Astrocyte (in vitro differentiated cells and primary cell): ENCODE measurements around the gene PRKCA. TPM values are rescaled to one million over a fixed set of nuclear protein-coding genes. Genes with fewer than 3 reads are reported as not detected.

Experiments used
- DNase-seq: peaks from one replicate; pipeline ENCODE4 v3.0.0-alpha.2; 2010; ENCODE audit warnings: low read depth
- FAIRE-seq: peaks from 2 replicates; lab custom pipeline; 2011; peaks lifted over from hg19 to GRCh38; lab: Jason Lieb, UNC
- H2AFZ ChIP-seq: 2 replicates; pipeline ENCODE4 v1.6.0; 2012; ENCODE audit warnings: low read depth, low read length, inconsistent platforms
- H3K27ac ChIP-seq: 2 replicates; pipeline ENCODE4 v1.5.1; 2011; ENCODE audit warnings: low read depth, low read length, inconsistent platforms
- H3K27me3 ChIP-seq: 2 replicates; pipeline ENCODE4 v1.6.0; 2011; ENCODE audit warnings: low read length, inconsistent platforms; ENCODE audit not compliant: insufficient read depth
- H3K36me3 ChIP-seq: 2 replicates; pipeline ENCODE4 v1.5.1; 2011; ENCODE audit warnings: low read length, inconsistent platforms; ENCODE audit not compliant: insufficient read depth
- H3K4me1 ChIP-seq: 2 replicates; pipeline ENCODE4 v1.5.1; 2011; ENCODE audit warnings: low read length, inconsistent platforms; ENCODE audit not compliant: insufficient read depth
- H3K4me2 ChIP-seq: 2 replicates; pipeline ENCODE4 v1.6.0; 2012; ENCODE audit warnings: low read length, inconsistent platforms
- H3K4me3 ChIP-seq: 2 replicates; pipeline ENCODE4 v1.5.1; 2011; ENCODE audit warnings: low read depth, mild to moderate bottlenecking, low read length, inconsistent platforms; ENCODE audit not compliant: insufficient read depth
- H3K79me2 ChIP-seq: 2 replicates; pipeline ENCODE4 v1.6.0; 2012; ENCODE audit warnings: mild to moderate bottlenecking, low read length, inconsistent platforms; ENCODE audit not compliant: insufficient read depth
- H3K9ac ChIP-seq: 2 replicates; pipeline ENCODE4 v1.6.0; 2012; ENCODE audit warnings: mild to moderate bottlenecking, low read length, inconsistent platforms
- H3K9me3 ChIP-seq: 2 replicates; pipeline ENCODE4 v1.5.1; 2012; ENCODE audit warnings: low read depth, mild to moderate bottlenecking, low read length, inconsistent platforms; ENCODE audit not compliant: insufficient read depth
- H4K20me1 ChIP-seq: 2 replicates; pipeline ENCODE4 v1.6.0; 2012; ENCODE audit warnings: low read length, inconsistent platforms; ENCODE audit not compliant: insufficient read depth
- H3K27ac Mint-ChIP-seq: one replicate; pipeline ENCODE4 v1.8.0; 2021; ENCODE audit warnings: mild to moderate bottlenecking, mixed read lengths; ENCODE audit not compliant: unreplicated experiment
- H3K27me3 Mint-ChIP-seq: one replicate; pipeline ENCODE4 v1.8.0; 2021; ENCODE audit warnings: low read depth, mixed read lengths; ENCODE audit not compliant: unreplicated experiment
- H3K36me3 Mint-ChIP-seq: one replicate; pipeline ENCODE4 v1.8.0; 2021; ENCODE audit warnings: low read depth, mixed read lengths; ENCODE audit not compliant: unreplicated experiment
- H3K4me1 Mint-ChIP-seq: one replicate; pipeline ENCODE4 v1.8.0; 2021; ENCODE audit warnings: low read depth, mixed read lengths; ENCODE audit not compliant: unreplicated experiment
- H3K4me3 Mint-ChIP-seq: one replicate; pipeline ENCODE4 v1.8.0; 2021; ENCODE audit warnings: mild to moderate bottlenecking, moderate library complexity, mixed read lengths; ENCODE audit not compliant: unreplicated experiment
- H3K9me3 Mint-ChIP-seq: one replicate; pipeline ENCODE4 v1.8.0; 2021; ENCODE audit warnings: mild to moderate bottlenecking, mixed read lengths; ENCODE audit not compliant: unreplicated experiment
- EZH2 ChIP-seq: IDR thresholded peaks from 2 replicates; pipeline ENCODE4 v1.6.1; 2012; ENCODE audit warnings: mild to moderate bottlenecking, low read length, inconsistent platforms; ENCODE audit not compliant: insufficient read depth
- total RNA-seq: library from RNA; stranded (reverse); gene quantifications from 2 replicates; pipeline ENCODE4 v1.2.1, GENCODE V29; 2021
- TF ChIP-seq, protein P1 (sequence below): IDR thresholded peaks from 2 replicates; pipeline ENCODE4 v1.5.1; 2011; ENCODE audit warnings: low read depth, mild to moderate bottlenecking, inconsistent platforms, low read length, moderate library complexity; ENCODE audit not compliant: insufficient read depth

The PRKCA gene
- total RNA-seq, 1 donor from 2014 or later, result 49.9 TPM

DNA sequence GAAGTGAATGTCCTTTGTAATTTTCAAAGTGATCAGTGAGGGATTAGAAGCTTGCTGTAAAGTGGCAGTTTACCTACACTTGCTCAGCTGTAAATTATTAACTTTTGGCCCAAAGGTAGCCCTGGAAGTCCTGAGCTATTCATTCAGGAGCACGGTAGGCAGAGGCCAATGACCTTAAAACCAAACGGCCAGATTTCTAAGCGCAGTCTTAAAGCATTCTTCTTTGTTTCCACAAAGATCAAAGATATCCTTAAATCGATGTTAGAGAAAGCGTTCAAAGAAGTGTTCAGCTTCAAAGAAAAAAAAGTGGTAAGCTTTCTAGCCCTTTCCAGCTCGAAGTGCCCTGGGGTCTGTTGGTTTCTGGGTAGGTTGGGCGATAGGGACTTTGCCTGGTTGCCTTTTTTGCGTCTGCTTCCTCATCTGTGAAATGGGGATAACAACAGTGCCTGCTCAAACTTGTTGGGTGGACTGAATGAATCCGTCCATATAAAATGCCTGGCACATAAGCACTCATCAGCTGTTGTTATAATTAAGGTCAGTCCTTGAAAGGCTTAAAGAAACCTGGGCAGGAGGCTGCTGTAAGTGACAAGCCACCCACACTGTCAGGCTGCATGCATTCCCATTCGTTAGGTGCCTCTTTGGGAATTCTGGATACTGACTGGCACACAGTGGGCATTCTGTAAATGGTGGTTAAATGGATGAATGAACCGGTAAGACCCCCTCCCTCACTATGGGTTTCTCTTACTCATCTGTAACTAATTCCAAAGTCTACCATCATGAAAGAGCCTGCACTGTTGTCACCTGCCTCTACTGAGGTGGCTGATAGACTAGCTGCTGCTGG, 113.2 kb downstream of the PRKCA start:
- H3K9me3 ChIP-seq, result no peaks in the 10 kb centered on the region
- H3K4me2 ChIP-seq, result no peak overlapping the region
- H4K20me1 ChIP-seq, result peaks cover 40% of the 10 kb centered on the region
- Mint-ChIP-seq H3K4me3 (no peak overlapping the region), H3K9me3 (no peaks in the 10 kb centered on the region), H3K4me1 (peaks cover 9% of the 10 kb centered on the region), H3K27ac (no peak overlapping the region), H3K36me3 (no peaks in the 10 kb centered on the region), H3K27me3 (no peaks in the 10 kb centered on the region)
- FAIRE-seq (no peak), DNase-seq (no peak)
- no peaks in the 10 kb centered on the region for H3K36me3 ChIP-seq
- no peak overlapping the region for H2AFZ ChIP-seq
- TF ChIP-seq EZH2, result no peak
- TF ChIP-seq, protein P1, sequence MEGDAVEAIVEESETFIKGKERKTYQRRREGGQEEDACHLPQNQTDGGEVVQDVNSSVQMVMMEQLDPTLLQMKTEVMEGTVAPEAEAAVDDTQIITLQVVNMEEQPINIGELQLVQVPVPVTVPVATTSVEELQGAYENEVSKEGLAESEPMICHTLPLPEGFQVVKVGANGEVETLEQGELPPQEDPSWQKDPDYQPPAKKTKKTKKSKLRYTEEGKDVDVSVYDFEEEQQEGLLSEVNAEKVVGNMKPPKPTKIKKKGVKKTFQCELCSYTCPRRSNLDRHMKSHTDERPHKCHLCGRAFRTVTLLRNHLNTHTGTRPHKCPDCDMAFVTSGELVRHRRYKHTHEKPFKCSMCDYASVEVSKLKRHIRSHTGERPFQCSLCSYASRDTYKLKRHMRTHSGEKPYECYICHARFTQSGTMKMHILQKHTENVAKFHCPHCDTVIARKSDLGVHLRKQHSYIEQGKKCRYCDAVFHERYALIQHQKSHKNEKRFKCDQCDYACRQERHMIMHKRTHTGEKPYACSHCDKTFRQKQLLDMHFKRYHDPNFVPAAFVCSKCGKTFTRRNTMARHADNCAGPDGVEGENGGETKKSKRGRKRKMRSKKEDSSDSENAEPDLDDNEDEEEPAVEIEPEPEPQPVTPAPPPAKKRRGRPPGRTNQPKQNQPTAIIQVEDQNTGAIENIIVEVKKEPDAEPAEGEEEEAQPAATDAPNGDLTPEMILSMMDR, result no peak
- H3K79me2 ChIP-seq, result peaks cover 53% of the 10 kb centered on the region
- no peak overlapping the region for H3K9ac ChIP-seq
- no peaks in the 10 kb centered on the region for H3K4me1 ChIP-seq
- no peaks in the 10 kb centered on the region for H3K27me3 ChIP-seq
- H3K27ac ChIP-seq, result no peak overlapping the region
- no peak overlapping the region for H3K4me3 ChIP-seq

DNA sequence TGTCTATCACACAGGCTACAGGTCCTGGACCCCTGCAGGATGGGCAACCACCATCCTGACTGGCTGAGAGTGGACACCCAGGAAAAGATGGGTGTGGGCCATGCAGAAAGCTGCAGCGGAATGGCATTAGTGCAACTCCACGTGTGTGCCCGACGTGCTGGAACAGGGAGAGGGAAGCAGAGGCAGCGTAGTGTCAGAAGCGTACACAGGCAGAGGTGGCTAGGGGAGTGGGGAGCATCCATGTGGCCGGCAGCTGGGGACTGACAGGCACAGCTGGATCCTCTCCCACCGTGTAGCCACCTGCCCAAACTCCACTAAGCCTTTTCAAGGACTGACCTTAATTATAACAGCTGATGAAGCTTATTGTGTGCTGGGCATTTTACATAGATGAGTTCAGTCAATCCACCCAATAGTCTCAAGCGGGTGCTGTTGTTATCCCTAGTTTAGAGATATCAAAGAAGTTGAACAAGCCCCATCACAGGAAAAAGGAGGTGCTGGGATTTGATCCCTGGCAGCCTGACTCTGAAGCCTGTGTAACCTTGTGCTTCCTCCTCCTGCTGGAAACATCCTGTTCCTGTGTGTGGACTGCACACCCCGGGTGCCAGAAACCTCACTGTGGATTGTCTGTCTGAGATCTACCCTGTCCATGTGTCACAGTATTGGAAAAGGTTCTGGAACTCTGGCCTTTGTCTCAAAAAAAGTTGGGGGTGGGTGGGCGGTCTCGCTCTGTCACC, 114.0 kb downstream of the PRKCA start:
- Mint-ChIP-seq H3K9me3 (no peaks in the 10 kb centered on the region), H3K4me1 (peaks cover 15% of the 10 kb centered on the region), H3K36me3 (no peaks in the 10 kb centered on the region), H3K27me3 (no peaks in the 10 kb centered on the region), H3K4me3 (no peak overlapping the region), H3K27ac (no peak overlapping the region)
- no peak for TF ChIP-seq EZH2
- TF ChIP-seq, protein P1, result no peak
- Histone ChIP-seq H3K27ac (no peak overlapping the region), H3K4me1 (no peaks in the 10 kb centered on the region), H3K4me3 (no peak overlapping the region), H3K79me2 (peaks cover 52% of the 10 kb centered on the region), H3K9me3 (no peaks in the 10 kb centered on the region), H4K20me1 (peaks cover 38% of the 10 kb centered on the region), H3K9ac (no peak overlapping the region), H3K27me3 (no peaks in the 10 kb centered on the region), H3K36me3 (no peaks in the 10 kb centered on the region), H2AFZ (no peak overlapping the region), H3K4me2 (no peak overlapping the region)
- FAIRE-seq (no peak), DNase-seq (no peak)
